ENCODE data around the gene ADGRG6.

Gene ADGRG6

DNA sequence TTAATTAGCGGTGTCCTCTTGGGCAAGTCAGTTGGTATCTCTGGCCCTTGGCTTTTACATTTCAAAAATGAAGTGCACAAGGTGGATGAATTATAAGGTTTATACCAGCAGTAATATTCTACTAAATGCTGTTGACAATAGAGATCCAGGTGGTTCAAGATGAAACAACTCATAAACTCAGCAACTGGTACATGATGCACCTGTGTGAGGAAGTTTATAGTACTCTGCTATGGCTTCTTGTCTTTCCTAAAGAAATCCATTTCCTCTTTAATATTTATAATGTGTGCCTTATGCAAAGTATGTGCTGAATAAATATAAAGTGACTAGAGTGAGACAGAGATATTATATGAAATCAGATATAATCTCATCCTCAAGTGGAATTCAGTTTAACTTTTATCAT, 48.5 kb downstream of the ADGRG6 start:
- no peak for DNase-seq

DNA sequence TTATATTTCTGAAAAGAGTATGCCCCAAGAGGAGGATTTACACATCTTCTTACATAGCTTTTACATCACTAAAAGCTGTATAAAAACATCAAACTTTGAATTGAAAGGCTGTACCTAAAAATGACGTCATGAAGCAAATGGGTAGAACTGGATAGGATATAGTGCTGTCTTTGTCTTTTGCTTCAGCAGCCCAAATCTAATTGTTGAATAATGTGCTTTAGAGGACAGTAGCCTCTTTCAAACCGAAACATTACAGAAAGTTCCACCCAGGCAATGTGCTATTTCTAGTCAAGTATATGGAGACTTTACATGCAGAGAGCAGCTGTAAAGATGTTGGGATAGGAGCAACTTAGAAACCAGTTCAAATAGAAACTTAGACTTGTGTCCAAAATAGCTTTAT, 51.9 kb downstream of the ADGRG6 start:
- no peak for DNase-seq

DNA sequence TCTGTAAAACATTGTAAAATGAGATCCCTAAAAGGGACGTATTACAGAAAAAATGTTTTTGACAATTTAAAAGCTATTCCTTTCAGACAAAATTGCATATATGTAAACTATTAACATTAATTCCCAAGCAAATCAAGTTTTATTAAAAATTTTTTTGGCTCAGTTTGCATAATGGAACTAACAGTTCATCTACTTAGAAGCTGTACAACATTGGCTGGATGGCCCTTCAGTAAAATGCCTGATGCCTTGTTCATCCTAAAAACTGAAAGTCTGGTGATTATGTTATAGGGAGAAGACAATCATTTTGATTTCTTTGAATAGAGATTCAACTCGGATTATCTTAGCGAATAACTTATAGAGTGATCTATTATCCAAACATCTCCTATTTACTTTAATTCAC, 52.8 kb downstream of the ADGRG6 start:
- no peak for DNase-seq

DNA sequence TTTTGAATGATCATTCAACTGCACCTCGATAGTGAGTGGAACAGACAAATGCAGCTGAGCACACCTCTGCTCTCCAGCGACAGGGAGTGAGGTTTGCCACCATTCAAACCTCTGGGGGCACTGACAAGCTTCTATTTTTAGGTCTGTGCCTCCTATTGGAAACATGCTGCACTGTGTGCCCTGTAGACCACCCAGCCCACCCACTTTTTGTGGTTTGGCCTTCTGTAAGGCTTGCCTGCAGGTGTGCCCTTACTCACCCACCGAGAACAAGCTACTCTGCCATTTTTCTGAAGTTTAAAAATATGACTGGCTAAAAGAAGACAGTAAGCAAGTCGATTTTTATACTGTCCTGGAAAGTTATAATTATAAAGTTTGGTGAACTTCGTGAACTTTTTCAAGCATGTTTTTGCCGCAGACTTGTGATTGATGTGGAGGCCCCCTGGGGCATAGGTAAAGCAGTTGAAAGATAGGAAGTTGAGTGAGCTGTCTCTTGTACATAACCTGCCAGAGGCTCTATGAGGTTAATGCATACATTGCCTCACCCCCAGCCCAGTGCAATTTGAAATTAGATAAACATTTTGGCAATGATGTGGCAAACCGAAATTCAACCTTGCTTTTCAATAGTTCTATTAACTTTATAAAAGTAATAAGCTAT, 53.8 kb downstream of the ADGRG6 start:
- no peak for DNase-seq

DNA sequence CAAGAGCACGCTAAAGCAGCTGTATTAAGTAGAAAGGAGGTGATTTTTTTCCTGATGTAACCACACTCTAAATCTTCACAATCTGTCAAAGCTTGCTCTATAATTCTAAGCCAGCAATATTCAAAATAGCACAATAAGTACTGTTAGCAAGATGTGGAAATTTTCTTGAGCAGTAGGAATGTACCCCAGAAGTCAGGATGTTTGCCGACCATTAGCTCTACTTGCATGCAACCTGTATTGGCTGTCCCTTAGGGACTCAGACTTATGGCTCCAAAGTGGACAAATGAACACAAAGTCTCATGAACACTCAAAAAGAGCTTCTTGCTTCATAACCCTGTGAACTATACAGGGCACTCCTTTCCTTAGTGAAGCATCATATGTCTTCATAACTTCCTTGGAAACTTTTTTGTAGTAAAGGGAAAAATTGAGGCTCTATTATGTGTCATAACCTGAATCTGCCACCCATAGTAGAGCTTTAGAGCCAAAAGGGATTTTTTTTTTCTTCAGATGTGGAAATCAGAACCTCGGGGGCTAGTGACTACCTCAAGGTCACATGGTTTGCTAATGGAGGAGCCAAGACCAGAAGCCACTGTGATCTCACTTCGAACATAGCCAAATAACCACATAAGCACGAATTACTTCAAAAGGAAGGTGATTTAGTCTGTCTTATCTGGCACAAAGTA, 54.5 kb downstream of the ADGRG6 start:
- no peak for DNase-seq

DNA sequence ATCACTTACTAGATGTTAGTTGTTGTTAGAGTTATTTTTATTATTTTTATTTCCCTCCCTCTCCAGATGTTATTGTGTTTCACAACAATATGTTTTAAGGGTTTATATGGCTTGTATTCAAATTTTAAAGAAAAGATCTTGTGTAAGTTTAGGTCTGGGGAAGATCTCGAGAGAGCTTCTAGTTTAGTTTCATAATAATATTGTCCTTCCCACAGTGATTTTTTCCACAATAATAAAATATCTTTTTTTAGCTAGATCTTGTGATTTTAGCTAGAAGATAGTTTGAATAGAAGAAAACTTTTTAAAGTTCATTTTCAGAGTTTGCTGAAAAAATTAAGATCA, 55.0 kb downstream of the ADGRG6 start:
- no peak for DNase-seq

DNA sequence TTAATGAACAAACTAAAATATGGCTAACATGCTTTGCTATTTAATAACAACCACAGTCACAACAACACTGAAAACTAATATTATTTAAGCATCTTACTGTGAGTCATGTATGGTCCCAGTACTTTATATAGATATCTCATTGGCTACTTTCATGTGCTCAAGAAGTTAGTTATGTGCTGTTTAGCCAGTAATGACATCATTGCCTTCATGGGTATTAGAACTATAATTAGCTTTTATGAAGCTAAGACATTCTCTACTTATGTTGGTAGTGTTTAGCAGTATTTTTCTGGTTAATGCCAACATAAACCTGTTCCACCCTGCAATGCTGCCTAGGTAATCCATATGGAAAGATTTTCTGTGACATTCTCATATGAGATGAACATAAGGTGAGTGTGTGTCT, 56.1 kb downstream of the ADGRG6 start:
- no peak for DNase-seq

DNA sequence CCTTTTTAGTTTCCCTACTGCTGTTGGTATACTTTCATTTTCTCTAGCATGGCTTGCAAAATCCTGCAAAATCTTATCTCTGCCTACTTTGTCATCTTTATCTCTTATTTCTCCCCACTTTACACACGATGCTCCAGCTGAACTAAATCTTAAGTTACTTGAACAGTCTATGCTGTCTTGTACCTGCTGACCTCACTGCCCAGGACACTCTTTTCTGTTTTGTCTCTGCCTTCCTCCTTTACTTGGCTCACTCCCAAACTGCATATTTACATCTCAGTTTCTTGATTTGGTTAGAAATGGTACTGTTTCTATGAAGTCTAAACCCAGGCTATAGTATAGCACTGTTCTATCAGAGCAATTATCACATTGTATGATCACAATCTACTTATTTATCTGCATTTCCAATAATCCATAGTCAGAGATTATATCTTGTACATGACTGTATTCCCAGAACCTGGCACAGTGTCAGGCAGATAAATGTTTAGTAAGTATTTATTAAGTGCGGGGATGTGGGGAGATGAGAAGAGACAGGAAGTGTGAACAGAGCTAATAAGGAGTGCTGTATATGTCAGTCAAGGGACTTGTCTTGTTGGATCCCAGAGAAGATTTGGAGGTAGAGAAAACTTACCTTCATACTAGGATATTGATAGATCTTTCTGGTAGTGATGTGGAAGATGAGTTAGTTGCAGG, 57.6 kb downstream of the ADGRG6 start:
- DNase-seq, result no peak

DNA sequence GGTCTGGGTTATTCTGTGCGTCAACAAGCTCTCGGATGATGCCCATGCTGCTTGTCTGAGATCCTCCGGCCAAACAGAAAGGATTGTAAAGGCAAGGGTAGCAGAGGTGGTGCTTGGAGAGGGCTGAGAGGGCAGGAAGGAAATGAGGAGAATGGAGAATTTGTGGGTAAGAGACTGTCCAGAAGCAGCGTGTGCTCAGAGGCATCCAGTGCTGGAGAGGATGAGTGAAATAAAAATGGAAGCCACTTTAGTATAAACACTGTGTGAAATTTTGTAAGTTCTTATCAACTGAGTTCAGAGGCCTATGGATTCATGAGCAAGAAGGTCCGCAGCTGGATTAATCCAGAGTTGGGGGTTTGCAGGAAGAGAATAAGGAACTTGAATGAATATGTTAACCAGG, 59.5 kb downstream of the ADGRG6 start:
- no peak for DNase-seq

DNA sequence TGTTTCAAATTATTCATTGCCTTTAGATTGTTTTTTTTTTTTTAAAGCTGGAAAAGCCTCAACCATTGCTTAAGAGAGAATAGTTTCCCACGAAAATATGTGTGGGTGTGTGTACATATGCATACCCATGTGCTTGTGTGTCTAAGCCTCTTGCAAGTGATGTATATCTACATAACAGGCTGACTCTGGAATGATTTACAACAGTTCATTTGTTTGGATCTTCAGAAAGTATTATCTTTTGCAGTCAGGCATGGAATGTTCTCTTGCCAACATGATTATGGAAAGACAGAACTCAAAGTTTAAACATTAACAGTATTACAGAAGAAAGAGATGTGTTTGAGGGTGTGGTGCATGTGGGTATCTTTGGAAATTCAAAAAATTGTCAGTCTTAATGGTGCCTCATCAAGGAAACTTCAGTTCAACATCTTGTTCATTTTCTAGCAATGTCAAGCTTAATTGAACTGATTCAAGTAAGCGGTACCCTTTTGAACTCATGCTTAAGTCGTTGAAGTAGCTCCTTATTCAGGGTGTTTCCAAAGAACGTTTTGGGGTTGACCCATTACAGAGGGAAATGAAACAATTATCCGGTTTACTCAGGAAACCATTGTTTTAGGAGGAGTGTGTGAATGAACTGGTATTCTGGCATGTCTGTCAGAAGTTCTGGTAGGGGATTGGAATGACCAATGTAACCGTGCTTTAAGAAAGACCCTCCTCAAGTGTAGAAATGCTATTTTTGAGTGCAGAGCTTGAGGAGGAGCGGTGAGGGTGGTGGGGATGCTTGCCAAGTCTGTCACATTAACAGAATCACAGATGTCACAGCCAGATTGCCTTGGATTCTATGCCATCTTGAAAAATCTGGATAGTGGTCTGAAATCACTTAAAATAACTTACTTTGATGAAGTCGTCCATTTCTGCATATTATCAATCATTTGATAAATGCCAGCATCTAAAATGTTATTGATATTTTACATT, 60.3 kb downstream of the ADGRG6 start:
- DNase-seq, result peak; percentile 53

DNA sequence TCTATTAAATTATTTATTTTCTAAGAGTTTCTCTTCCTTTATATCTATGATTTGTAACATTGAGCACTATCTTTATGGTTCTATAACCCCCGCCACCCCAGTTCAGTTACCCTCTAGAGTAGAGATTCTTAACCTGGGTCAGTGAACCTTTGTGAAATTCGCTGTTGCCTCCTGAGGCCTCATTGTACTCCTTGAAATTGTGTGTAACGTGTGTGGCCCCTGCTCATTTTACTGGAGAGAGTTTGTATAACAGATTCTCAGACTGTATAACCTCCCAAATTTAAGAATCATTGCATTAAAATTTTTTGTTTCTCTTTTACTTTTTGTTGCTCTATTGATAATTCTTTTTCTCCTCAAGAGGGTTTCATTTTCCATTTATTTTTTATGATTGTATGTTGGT, 65.3 kb downstream of the ADGRG6 start:
- DNase-seq, result no peak

DNA sequence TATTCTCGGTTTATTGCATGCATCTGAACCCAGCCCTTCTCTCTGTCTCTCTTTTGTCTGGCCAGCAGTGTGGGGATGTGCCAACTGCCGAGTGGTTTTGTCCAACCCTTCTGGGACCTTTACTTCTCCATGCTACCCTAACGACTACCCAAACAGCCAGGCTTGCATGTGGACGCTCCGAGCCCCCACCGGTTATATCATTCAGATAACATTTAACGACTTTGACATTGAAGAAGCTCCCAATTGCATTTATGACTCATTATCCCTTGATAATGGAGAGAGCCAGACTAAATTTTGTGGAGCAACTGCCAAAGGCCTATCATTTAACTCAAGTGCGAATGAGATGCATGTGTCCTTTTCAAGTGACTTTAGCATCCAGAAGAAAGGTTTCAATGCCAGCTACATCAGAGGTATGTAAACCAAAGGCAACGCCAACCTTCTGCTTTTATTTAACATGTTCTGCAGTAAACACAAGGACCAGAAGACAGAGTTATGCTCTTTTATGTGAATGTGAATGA, 65.8 kb downstream of the ADGRG6 start:
- no peak for DNase-seq

DNA sequence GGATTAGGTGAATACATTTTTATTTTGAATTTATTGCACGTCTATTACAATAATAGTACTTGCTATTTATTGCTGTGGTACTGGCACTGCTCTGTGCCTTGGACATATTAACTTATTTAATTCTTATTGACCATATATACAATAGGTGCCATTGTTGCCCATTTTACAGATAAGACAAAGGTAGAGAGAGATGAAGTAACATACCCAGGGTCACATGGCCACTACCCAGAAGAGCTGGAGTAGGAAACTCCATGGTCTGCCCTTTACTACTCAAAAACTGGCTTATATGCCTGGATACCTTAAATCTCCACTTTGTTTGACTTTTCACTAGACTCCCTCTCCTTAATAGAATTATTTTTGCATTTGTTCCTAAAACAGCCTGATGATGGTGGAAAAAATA, 67.5 kb downstream of the ADGRG6 start:
- no peak for DNase-seq

DNA sequence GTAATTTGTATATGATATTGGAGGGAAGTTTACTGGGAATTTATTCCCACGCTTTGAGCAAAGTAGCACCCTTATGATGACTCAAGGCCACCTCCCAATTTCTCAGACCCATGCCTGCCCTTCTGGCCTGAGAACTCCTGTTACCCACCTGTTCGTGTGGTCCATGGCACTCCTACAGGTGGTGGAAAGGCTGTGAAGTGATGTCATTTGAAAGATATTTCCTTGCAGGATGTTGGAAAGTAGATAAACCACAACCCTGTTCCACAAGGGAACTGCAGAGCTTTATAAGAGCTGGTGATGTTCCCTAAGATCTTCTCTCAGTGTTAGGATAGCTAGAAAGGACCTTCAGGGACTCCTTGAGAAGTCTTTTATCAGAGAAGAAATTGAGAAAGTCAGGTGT, 70.5 kb downstream of the ADGRG6 start:
- DNase-seq, result no peak

DNA sequence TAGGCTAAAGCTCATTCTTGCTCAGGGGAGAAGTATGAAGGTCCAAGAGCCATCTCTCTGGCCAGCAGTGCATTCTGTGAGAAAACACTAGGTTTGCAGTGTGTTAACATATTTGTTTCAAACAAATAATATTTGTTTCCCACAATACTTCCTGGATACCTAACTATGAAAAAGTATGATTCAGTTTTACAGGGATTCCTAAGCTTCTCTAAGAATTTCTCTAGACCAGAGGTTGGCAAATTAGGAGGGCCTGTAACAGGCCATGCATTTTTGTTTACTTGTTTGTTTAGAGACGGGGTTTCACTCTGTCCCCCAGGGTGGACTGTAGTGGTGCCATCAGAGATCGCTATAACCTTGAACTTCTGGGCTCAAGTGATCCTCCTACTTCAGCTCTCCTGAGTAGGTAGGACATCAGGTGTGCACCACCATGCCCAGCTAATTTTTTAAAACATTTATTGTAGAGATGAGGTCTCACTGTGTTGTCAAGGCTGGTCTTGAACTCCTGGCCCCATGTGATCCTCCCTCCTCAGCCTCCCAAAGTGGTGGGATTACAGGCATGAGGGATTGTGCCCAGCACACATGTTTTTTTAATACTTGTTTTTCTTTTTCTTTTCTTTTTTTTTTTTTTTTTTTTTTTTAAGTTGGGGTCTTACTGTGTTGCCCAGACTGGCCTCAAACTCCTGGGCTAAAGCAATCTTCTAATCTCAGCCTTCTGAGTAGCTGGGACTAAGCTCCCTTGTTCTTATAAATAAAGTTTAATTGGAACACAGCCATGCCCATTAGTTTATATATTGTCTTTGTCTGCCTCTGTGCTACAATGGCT, 71.7 kb downstream of the ADGRG6 start:
- no peak for DNase-seq

DNA sequence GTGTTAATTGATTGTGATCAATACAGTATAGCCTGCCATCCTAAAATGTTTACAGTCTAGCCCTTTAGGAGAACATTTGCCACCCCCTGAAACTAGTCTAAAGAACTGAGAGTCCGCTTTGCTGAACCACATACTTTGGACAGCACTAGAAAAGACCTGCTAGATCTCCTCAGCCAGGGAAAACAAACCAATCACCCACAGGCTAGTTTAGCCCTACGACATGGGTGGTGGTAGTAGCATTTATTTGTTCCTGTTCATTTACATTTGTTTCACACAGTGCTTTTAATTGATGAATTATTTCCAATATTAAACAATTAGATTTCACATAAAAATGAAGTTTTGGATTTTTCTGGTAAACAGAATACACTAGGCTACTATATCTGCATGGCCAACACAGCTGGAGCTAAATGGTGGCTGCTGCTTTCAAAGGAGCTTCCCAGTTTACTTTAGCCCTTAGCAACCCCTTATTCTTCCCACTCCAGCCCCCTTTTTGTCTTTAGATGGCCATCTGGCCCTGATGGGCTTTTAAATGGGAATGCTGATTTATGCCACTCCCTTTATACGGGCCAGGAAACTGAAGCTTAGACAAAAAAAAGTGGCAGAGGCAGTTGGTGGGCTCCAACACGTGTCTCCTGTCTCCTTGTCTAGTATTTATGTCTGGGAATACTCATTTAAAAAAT, 72.4 kb downstream of the ADGRG6 start:
- DNase-seq, result no peak

DNA sequence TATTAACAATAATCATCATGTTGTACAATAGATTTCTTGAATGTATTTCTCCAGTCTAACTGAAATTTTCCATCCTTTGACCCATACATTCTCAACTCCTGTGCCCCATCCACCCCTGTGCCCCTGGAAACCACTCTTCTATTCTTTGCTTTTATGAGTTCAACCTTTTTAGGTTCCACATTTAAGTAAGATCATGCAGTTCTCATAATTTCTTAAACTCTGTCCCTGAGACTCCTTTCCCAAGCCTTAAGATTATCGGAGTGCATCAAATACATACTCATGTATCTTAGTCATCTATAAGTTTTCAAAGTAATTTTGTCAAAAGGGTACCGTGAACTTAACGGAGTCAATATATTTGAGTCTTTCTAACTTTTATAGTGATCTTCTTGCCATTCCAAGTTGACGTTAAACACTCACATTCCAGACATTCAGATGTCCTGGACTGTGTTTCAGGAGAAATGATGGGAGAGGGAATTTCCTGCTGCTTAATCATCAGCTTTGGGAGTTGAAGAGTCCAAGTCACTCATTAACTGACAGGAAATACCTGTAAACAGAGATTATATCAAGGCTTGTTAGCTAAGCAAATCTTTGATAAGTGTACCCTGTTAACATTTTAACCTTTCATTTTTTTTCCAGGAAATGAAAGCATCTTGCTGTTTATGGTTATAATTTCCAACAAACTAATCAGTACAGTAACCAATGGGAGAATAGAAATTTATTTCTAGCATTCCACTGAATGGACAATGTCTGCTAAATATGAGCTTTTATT, 73.3 kb downstream of the ADGRG6 start:
- no peak for DNase-seq

DNA sequence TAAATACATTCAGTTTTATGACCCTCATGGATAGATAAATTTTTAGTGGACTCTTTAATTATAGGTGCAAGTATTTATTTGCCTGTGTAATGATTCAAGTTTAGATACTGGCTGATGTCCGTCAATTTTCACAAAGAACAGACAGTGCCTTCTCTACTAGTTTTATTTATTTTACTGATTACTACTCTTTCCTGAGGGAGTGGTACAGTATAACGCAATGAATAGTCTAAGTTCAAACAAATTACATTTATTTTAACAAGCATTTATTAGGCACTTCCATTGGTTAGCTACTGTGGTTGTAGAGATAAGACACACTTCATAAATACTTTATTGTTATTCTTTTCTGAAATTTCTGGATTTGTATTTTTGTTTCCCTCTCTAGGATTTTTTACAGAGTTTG, 74.3 kb downstream of the ADGRG6 start:
- DNase-seq, result no peak

DNA sequence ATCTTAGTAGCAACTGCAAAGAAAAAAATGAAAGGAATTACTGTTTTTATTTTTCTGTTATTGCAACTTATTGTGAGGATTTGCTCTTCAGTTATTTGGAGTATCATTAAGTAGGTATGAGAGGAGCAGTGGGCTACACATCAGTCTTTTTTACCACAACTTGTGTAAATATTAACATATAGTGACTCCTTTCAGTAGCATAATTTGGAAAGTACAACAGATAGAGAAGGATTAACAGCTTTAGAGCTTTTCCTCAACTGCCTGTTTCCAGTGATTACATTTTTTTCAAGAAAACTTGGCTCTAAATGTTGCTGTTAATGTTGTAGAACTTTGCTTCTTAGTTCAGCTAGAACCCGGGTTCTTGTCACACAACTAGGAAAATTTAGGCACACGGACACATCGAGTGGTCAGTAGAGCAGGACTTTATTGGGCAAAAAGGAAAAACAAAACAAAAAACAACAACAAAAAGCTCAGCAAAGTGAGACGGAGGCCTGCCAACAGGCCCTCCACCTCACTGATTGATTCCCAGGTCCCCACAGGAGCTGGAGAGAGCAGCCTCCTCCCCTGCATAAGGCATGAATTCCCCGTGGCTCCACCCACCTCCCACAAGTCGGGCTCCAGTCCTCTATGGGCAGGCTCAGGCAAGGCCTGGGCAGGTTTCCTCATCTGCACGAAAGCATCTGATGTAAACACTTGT, 75.1 kb downstream of the ADGRG6 start:
- peak; percentile 97 for DNase-seq

DNA sequence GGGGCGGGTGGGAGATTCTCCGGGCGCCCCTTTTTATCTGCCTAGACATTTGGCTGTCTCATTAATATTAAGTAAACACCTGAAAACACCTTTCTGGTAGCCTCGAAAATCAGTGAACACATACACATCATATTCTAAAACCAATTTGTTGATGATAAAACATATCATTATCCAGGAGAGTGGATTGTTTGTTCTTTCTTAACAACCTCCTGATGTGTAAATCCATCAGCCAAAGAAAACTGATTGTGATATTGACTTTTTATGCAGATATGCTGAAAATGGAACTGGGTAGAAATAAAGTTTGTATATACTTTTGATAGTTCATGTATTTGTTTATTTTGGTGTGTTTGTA, 75.7 kb downstream of the ADGRG6 start:
- no peak for DNase-seq

All from NCI-H2171 treated with DMSO at 0.1 percent for 48 hours (cell line).